ENCODE measurements around the gene EDEM1. TPM values are rescaled to one million over a fixed set of nuclear protein-coding genes. Genes with fewer than 3 reads are reported as not detected.

The EDEM1 gene
- total RNA-seq, 4 donors from 2014 or later, result 17.1 to 58.4 (median 37.7) TPM

GRCh38 chr3:5231487-5231886 is 44.0 kb downstream of the EDEM1 start:
- no peak overlapping the region for H3K27ac ChIP-seq
- no peaks in the 10 kb centered on the region for H3K36me3 ChIP-seq
- no peak for DNase-seq
- intact Hi-C loops (cut with DNase I; ENCODE audit: low total_unique reads), result no loop called here
- no peaks in the 10 kb centered on the region for H3K9me3 ChIP-seq
- H3K27me3 ChIP-seq, result no peaks in the 10 kb centered on the region
- no peak overlapping the region for H3K4me3 ChIP-seq
- no peaks in the 10 kb centered on the region for H3K4me1 ChIP-seq
- no peak for TF ChIP-seq POLR2A (IDR thresholded peaks at IDR 0.05)
- TF ChIP-seq, protein P1, sequence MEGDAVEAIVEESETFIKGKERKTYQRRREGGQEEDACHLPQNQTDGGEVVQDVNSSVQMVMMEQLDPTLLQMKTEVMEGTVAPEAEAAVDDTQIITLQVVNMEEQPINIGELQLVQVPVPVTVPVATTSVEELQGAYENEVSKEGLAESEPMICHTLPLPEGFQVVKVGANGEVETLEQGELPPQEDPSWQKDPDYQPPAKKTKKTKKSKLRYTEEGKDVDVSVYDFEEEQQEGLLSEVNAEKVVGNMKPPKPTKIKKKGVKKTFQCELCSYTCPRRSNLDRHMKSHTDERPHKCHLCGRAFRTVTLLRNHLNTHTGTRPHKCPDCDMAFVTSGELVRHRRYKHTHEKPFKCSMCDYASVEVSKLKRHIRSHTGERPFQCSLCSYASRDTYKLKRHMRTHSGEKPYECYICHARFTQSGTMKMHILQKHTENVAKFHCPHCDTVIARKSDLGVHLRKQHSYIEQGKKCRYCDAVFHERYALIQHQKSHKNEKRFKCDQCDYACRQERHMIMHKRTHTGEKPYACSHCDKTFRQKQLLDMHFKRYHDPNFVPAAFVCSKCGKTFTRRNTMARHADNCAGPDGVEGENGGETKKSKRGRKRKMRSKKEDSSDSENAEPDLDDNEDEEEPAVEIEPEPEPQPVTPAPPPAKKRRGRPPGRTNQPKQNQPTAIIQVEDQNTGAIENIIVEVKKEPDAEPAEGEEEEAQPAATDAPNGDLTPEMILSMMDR (IDR thresholded peaks at IDR 0.05), result no peak

GRCh38 chr3:5232570-5232969 is 45.1 kb downstream of the EDEM1 start:
- no peak for DNase-seq
- Histone ChIP-seq H3K27ac (no peak overlapping the region), H3K27me3 (no peaks in the 10 kb centered on the region), H3K9me3 (no peaks in the 10 kb centered on the region), H3K4me3 (no peak overlapping the region), H3K36me3 (no peaks in the 10 kb centered on the region), H3K4me1 (no peaks in the 10 kb centered on the region)
- intact Hi-C loops (cut with DNase I; ENCODE audit: low total_unique reads), result no loop called here
- no peak for TF ChIP-seq POLR2A (IDR thresholded peaks at IDR 0.05)
- TF ChIP-seq, protein P1 (IDR thresholded peaks at IDR 0.05), result no peak

GRCh38 chr3:5233026-5233425 is 45.5 kb downstream of the EDEM1 start:
- Histone ChIP-seq H3K27ac (no peak overlapping the region), H3K4me3 (no peak overlapping the region), H3K4me1 (no peaks in the 10 kb centered on the region), H3K27me3 (no peaks in the 10 kb centered on the region), H3K36me3 (no peaks in the 10 kb centered on the region), H3K9me3 (no peaks in the 10 kb centered on the region)
- no peak for DNase-seq
- TF ChIP-seq, protein P1 (IDR thresholded peaks at IDR 0.05), result no peak
- TF ChIP-seq POLR2A (IDR thresholded peaks at IDR 0.05), result no peak
- intact Hi-C loops (cut with DNase I; ENCODE audit: low total_unique reads), result no loop called here

DNA sequence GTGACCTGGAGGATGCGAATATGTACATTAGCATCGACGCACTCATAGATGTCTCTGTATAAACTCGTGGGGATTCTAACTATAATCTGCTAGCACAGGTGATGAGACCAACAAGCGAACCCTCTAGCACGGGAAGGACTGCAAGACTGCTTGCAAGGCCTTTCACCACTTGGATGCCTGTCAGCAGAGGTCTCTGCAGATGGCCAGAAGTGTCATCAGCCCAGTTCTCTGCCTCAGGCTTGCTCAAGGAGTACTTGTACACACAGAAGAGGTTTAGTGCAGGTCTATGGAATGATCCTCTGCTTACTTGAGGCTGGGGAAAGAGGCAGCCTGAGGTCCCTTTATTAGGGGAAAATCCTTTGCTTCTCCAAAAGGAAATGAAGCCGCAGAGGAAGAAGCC is 48.1 kb downstream of the EDEM1 start:
- intact Hi-C loops (cut with DNase I; ENCODE audit: low total_unique reads), result no loop called here

DNA sequence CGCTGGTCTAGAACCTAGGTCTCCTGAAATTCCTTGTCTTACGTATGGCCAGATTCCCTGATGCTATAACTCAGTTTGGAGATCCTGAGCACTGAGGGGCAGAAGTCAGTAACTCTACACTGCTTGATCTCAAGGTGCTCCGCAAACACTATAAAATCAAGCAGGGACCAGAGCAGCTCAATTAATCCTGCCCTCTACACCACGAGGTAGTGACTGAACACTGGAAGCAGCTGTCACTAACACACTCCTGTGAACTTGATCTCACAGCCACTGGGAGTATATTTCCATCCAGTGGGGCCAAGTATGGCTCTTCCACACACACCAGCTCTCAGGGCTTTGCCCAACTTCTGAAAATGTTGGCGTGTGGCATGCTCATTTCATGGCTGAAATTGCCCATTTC is 51.0 kb downstream of the EDEM1 start:
- Histone ChIP-seq H3K4me1 (no peaks in the 10 kb centered on the region), H3K4me3 (no peak overlapping the region), H3K36me3 (no peaks in the 10 kb centered on the region), H3K9me3 (no peaks in the 10 kb centered on the region), H3K27ac (no peak overlapping the region), H3K27me3 (no peaks in the 10 kb centered on the region)
- no peak for DNase-seq
- no peak for TF ChIP-seq POLR2A (IDR thresholded peaks at IDR 0.05)
- TF ChIP-seq, protein P1 (IDR thresholded peaks at IDR 0.05), result no peak
- intact Hi-C loops (cut with DNase I; ENCODE audit: low total_unique reads), result no loop called here

More for the DNA sequence above, 48.1 kb downstream of the EDEM1 start:
- Histone ChIP-seq H3K27ac (no peak overlapping the region), H3K36me3 (no peaks in the 10 kb centered on the region), H3K27me3 (no peaks in the 10 kb centered on the region), H3K4me1 (no peaks in the 10 kb centered on the region), H3K9me3 (no peaks in the 10 kb centered on the region), H3K4me3 (no peak overlapping the region)
- no peak for DNase-seq
- no peak for TF ChIP-seq POLR2A (IDR thresholded peaks at IDR 0.05)
- TF ChIP-seq, protein P1 (IDR thresholded peaks at IDR 0.05), result no peak

Measured in uterus (tissue), 4 donors.